GM23248 (cell line): ENCODE measurements around the gene SLC1A6.

Experiments used
- EZH2 ChIP-seq: fragments of 200-600 bp; sonication (generic); IDR thresholded peaks from 2 replicates; pipeline ENCODE4 v1.6.1; 2018; ENCODE audit warnings: antibody characterized with exemption, mild to moderate bottlenecking; ENCODE audit not compliant: insufficient read depth, poor library complexity, severe bottlenecking
- EZH2phosphoT487 ChIP-seq: fragments of 200-600 bp; sonication (generic); IDR thresholded peaks from 2 replicates; pipeline ENCODE4 v1.6.1; 2018; ENCODE audit warnings: antibody characterized with exemption, moderate library complexity, mild to moderate bottlenecking, low read depth; ENCODE audit not compliant: insufficient read depth

DNA sequence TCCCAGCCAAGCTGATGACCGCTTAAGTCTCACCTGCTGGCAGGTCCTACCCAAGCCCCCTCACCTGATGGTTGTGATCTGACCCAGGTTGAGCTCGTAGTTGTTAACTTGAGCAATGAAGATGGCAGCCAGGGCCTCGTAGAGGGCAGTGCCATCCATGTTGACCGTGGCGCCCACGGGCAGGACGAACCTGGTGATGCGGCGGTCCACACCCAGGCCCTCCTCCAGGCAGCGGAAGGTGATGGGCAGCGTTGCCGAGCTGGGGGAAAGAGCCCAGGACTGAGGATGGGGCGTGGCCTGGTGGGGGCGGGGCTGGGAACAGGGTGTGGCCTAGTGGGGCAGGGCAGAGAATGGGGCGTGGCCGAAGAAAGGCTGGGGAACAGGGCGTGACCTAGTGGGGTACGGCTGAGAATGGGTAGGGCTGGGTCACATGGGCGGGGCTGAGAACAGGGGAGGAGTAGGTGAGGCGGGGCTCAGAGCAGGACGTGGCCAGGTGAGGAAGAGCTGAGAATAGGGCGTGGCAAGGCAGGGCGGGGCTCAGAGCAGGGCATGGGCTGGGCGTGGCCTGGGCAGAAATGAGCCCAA is 25.5 kb downstream of the SLC1A6 start:
- TF ChIP-seq EZH2 (no peak), EZH2phosphoT487 (no peak)
